Adrenal gland (tissue), 12 donors: Measurements from ENCODE around the gene RPS23. TPM values are rescaled to one million over a fixed set of nuclear protein-coding genes. Genes with fewer than 3 reads are reported as not detected.

Experiments
- DNase-seq, 7 donors: peaks; one replicate each; pipeline ENCODE4 v3.0.0-alpha.2; 2019 to 2020
- H3K27ac ChIP-seq, 5 donors: fragments of 200-600 bp; sonication (generic) in 4 of 5; 1 replicate in 3 of 5; 2 replicates in 2 of 5; pipeline versions ENCODE4 v1.5.1 to v1.8.0; 2016 to 2020; ENCODE audit warnings: mild to moderate bottlenecking in 1 of 5
- H3K27me3 ChIP-seq: fragments of 200-600 bp; 2 replicates; pipeline ENCODE4 v1.8.0; 2021
- H3K36me3 ChIP-seq, 2 donors: fragments of 200-600 bp; replicated peaks in 1 of 2; 1 replicate in 1 of 2; 2 replicates in 1 of 2; pipeline versions ENCODE4 v1.5.1 to v1.8.0; 2018 to 2022
- H3K4me1 ChIP-seq, 2 donors: fragments of 200-600 bp; replicated peaks in 1 of 2; 1 replicate in 1 of 2; 2 replicates in 1 of 2; pipeline versions ENCODE4 v1.5.1 to v1.8.0; 2018 to 2021
- H3K4me3 ChIP-seq, 4 donors: fragments of 200-600 bp; sonication (generic) in 3 of 4; one replicate each; pipeline ENCODE4 v1.5.1; 2016 to 2018
- H3K9me3 ChIP-seq, 3 donors: fragments of 200-600 bp; sonication (generic) in 1 of 3; replicated peaks in 1 of 3; 1 replicate in 2 of 3; 2 replicates in 1 of 3; pipeline versions ENCODE4 v1.5.1 to v1.8.0; 2016 to 2021
- POLR2A ChIP-seq, 2 donors: fragments of 450-650 bp; IDR thresholded peaks; one replicate each; pipeline ENCODE4 v1.6.1; 2017; ENCODE audit warnings: antibody characterized with exemption in 2 of 2, mild to moderate bottlenecking in 2 of 2, moderate library complexity in 1 of 2
- WGBS, 4 donors: extraction: QIAGEN DNeasy Blood & Tissue Kit in 2 of 4; methylation state at CpG; one replicate each; pipeline versions ENCODE4 v1.1.5 to v1.1.7; 2013 to 2017; 5-methylcytosine and 5-hydroxymethylcytosine counted together
- intact Hi-C, 2 donors: fragments of 100-400 bp; cut with DNase I; formaldehyde crosslinking; loops; one replicate each; pipeline versions ENCODE4 v1.14.1 to v1.15.0; 2022 to 2023
- polyA plus RNA-seq, 3 donors: library from polyadenylated mRNA; stranded (reverse); fragments of 200-250 nt in 2 of 3; fragments of 350-450 nt in 1 of 3; fragmentation: Illumina TruSeq in 1 of 3; extraction: RNeasy Lipid Tissue Mini Kit (QIAGEN cat#74804) in 1 of 3; gene quantifications; one replicate each; pipeline ENCODE4 v1.2.3, GENCODE V29; 2013 to 2014
- total RNA-seq, 9 donors: library from RNA; depleted of rRNA in 4 of 9; stranded (reverse); fragments of >200 nt in 4 of 9; fragments of 120-200 nt in 1 of 9; fragmentation: NEBNext Ultra II Directional in 1 of 9; extraction: Animal tissue kit (Norgen Biotek cat#: 25700) in 1 of 9; gene quantifications; one replicate each; pipeline versions ENCODE4 v1.1.0 to v1.2.4, GENCODE V29; 2013 to 2023
- TF ChIP-seq, protein P1 (sequence below), 6 experiments: fragments of 450-650 bp in 4 of 6; fragments of 200-600 bp in 2 of 6; sonication (generic) in 1 of 6; IDR thresholded peaks; 1 replicate in 5 of 6; 2 replicates in 1 of 6; pipeline versions ENCODE4 v1.5.1 to v1.8.0; 2016 to 2021; ENCODE audit warnings: antibody characterized with exemption in 6 of 6, mild to moderate bottlenecking in 2 of 6, moderate library complexity in 1 of 6
- donor health status: healthy with polysubstance abuse.
- donor health status: Bipolar disorder and iron deficiency.
- donor health status: DM: yes; HTN: yes; CAD: no.
- donor health status: DM: no; HTN: no; CAD: no.
- donor health status: DM: no; HTN: no; CAD: no.
- donor health status: DM: yes; HTN: yes; CAD: no.

The RPS23 gene
- total and polyA plus RNA-seq, 12 donors: 995 to 3,420 (median 1,546) TPM

- Histone ChIP-seq H3K36me3 (no peaks in the 10 kb centered on the region), H3K9me3 (no peaks in the 10 kb centered on the region), H3K4me1 (no peaks in the 10 kb centered on the region), H3K4me3 (no peak overlapping the region), H3K27me3 (no peaks in the 10 kb centered on the region), H3K27ac (no peak overlapping the region)
- DNase-seq: no peak
- WGBS, 4 donors: 86 to 91% (median 89%) methylated on average over 2 of the region's 2 CpGs
- intact Hi-C loops: no loop called here
- TF ChIP-seq POLR2A (IDR thresholded peaks at IDR 0.05): no peak
- TF ChIP-seq, protein P1, sequence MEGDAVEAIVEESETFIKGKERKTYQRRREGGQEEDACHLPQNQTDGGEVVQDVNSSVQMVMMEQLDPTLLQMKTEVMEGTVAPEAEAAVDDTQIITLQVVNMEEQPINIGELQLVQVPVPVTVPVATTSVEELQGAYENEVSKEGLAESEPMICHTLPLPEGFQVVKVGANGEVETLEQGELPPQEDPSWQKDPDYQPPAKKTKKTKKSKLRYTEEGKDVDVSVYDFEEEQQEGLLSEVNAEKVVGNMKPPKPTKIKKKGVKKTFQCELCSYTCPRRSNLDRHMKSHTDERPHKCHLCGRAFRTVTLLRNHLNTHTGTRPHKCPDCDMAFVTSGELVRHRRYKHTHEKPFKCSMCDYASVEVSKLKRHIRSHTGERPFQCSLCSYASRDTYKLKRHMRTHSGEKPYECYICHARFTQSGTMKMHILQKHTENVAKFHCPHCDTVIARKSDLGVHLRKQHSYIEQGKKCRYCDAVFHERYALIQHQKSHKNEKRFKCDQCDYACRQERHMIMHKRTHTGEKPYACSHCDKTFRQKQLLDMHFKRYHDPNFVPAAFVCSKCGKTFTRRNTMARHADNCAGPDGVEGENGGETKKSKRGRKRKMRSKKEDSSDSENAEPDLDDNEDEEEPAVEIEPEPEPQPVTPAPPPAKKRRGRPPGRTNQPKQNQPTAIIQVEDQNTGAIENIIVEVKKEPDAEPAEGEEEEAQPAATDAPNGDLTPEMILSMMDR (IDR thresholded peaks at IDR 0.05): no peak
These were observed 17.9 kb upstream of the RPS23 start for GRCh38 chr5:82295959-82296531.

DNA sequence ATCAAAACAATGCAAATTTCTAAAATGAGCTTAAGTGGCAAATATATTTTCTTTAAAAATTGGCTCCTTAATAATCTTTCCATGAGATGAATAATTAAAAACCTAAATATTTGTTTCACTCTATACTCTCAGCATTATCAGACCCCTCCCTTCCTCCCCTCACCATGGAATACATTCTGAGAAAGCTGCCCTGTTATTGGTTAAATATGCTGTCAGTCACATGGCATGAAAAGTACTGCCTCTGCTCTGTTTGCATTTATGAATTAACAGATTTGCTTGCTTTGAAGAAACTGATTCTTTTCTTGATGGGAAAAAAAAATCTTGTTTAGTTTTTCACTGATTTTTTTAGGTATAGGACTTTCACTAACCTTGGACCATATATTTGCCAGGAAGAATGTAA, 17.0 kb upstream of the RPS23 start:
- Histone ChIP-seq H3K9me3 (no peaks in the 10 kb centered on the region), H3K4me3 (no peak overlapping the region), H3K27me3 (no peaks in the 10 kb centered on the region), H3K27ac (no peak overlapping the region), H3K4me1 (no peaks in the 10 kb centered on the region), H3K36me3 (no peaks in the 10 kb centered on the region)
- TF ChIP-seq POLR2A (IDR thresholded peaks at IDR 0.05): no peak
- TF ChIP-seq, protein P1 (IDR thresholded peaks at IDR 0.05): no peak
- DNase-seq: no peak
- intact Hi-C loops: no loop called here

GRCh38 chr5:82291420-82291819, 13.3 kb upstream of the RPS23 start:
- Histone ChIP-seq H3K4me3 (no peak overlapping the region), H3K36me3 (no peaks in the 10 kb centered on the region), H3K9me3 (no peaks in the 10 kb centered on the region), H3K27me3 (no peaks in the 10 kb centered on the region), H3K4me1 (no peaks in the 10 kb centered on the region), H3K27ac (no peak overlapping the region)
- DNase-seq: no peak
- intact Hi-C loops: no loop called here
- 71 to 91% (median 81%) methylated on average over 2 of the region's 2 CpGs for WGBS, 4 donors
- TF ChIP-seq, protein P1 (IDR thresholded peaks at IDR 0.05): no peak
- TF ChIP-seq POLR2A (IDR thresholded peaks at IDR 0.05): no peak

DNA sequence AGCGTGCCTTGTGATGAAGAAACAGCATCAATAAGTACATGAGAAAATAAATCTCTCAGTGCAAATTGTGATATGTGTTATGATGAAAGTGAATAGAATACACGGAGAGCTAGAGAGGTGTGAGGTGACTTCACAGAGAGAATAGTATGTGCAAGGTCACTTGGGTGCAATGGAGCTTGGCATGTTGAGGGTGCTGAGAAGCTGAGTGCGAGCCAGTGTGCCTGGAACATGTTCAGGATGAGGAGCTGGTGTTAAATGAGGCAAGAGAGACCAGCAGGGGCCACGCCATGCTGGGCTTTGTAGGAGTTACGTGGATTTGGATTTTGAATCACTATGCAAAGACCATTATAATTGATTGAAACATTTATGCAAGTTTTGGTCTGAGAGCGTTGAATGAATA, 12.8 kb upstream of the RPS23 start:
- Histone ChIP-seq H3K36me3 (no peaks in the 10 kb centered on the region), H3K4me3 (no peak overlapping the region), H3K4me1 (no peaks in the 10 kb centered on the region), H3K27ac (no peak overlapping the region), H3K27me3 (no peaks in the 10 kb centered on the region), H3K9me3 (no peaks in the 10 kb centered on the region)
- DNase-seq: no peak
- TF ChIP-seq POLR2A (IDR thresholded peaks at IDR 0.05): no peak
- TF ChIP-seq, protein P1 (IDR thresholded peaks at IDR 0.05): no peak
- 80 to 97% (median 92%) methylated on average over 5 to 6 of the region's 6 CpGs for WGBS, 4 donors
- intact Hi-C loops: no loop called here
